ENCODE results near the gene TCF20.
A peak's percentile ranks its signal among the peaks of the same experiment; 100 is the strongest.

The TCF20 gene

GRCh38 chr22:42309865-42310264, 39.4 kb upstream of the TCF20 start:
- no peaks in the 10 kb centered on the region for H3K36me3 ChIP-seq
- no peak for DNase-seq

DNA sequence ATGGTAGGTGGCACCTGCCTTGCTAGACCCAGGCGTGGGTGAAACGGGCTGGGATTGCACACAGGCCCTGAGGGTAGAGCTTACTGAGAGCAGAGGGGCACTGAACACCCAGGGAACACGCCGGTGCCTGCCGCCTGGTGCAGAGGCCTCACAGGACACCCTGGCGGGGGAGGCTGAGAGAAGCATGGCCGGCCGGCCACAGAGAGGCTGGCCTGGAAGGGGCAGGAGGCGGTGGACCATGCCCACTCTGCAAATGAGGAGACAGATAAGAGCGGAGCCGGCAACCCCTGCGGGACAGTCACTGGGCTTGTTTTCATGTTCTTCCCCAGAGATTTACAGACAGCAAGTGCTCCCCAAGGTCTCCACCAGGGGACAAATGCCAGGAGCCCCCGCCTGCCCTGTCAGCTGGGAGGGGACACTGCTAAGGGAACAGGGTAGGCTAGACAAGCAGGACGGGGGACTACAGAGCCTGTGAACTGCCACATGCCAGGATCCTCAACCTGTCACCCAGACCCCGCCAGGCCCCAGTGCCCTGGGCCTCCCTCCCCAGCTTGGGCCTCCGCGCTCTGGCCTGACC, 38.5 kb upstream of the TCF20 start:
- no peak for DNase-seq
- Histone ChIP-seq H3K36me3 (no peaks in the 10 kb centered on the region), H3K27me3 (ENCODE audit: insufficient read depth, low read depth, severe bottlenecking) (no peaks in the 10 kb centered on the region), H3K4me3 (ENCODE audit: low read depth, low read length) (no peak overlapping the region), H3K27ac (peak overlapping the region; percentile 64), H3K9me3 (ENCODE audit: severe bottlenecking) (no peaks in the 10 kb centered on the region)
- no peak for TF ChIP-seq CTCF (IDR thresholded peaks at IDR 0.05; ENCODE audit: low read depth, low read length)

More at GRCh38 chr22:42309865-42310264, 39.4 kb upstream of the TCF20 start:
- no peaks in the 10 kb centered on the region for H3K9me3 ChIP-seq (ENCODE audit: severe bottlenecking)
- no peak for TF ChIP-seq CTCF (IDR thresholded peaks at IDR 0.05; ENCODE audit: low read depth, low read length)
- no peaks in the 10 kb centered on the region for H3K27me3 ChIP-seq (ENCODE audit: insufficient read depth, low read depth, severe bottlenecking)
- no peak overlapping the region for H3K27ac ChIP-seq
- H3K4me3 ChIP-seq (ENCODE audit: low read depth, low read length), result no peak overlapping the region

DNA sequence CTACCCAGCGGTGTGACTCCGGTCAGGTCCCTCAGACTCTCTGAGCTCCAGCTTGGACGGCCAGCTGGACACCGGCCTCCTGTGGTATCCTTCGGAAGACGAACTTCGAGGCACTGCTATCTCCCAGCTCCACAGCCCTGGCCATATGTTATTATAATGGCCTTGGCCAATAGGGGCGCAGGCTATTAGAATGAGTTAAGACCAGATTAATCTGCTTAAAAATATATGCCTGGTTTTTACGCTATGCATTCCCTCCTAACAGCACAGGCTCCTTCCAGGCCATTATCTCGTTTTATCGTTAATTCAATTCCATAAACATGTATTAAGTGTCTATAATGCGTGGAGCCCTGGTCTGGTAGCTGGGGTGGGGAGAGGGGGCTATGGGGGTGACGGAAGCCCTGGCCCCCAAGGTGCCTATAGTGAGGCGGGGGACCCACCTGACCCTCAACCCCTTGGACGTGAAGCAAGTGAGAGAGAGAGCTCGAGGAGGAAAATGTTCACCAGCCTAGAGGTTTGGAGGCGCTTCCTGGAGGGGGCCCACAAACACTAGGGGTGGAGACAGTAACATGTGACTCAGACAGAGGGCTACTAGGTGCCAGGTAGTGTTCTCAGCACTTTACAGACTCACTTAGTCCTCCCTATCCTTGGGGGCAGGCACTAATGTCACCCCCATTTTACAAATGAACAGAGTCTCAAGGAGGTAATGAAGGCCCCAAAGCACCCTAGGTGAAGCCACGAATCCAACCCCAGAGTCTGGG, 37.5 kb upstream of the TCF20 start:
- H3K27ac ChIP-seq, result peak overlapping the region; percentile 64
- H3K4me3 ChIP-seq (ENCODE audit: low read depth, low read length), result no peak overlapping the region
- DNase-seq, result peak; percentile 88
- H3K27me3 ChIP-seq (ENCODE audit: insufficient read depth, low read depth, severe bottlenecking), result no peaks in the 10 kb centered on the region
- H3K9me3 ChIP-seq (ENCODE audit: severe bottlenecking), result no peaks in the 10 kb centered on the region
- H3K36me3 ChIP-seq, result no peaks in the 10 kb centered on the region; the same call in 1 of the 2 replicates
- 0 out of 2 replicates have a peak, but pooled peaks have one; percentile 22 for TF ChIP-seq CTCF (IDR thresholded peaks at IDR 0.05; ENCODE audit: low read depth, low read length)

GRCh38 chr22:42306010-42306409, 35.6 kb upstream of the TCF20 start:
- Histone ChIP-seq H3K36me3 (peaks cover 5% of the 10 kb centered on the region), H3K9me3 (ENCODE audit: severe bottlenecking) (no peaks in the 10 kb centered on the region), H3K27ac (peak overlapping the region; percentile 27), H3K27me3 (ENCODE audit: insufficient read depth, low read depth, severe bottlenecking) (no peaks in the 10 kb centered on the region), H3K4me3 (ENCODE audit: low read depth, low read length) (no peak overlapping the region)
- no peak for DNase-seq
- TF ChIP-seq CTCF (IDR thresholded peaks at IDR 0.05; ENCODE audit: low read depth, low read length), result no peak

- no peak for DNase-seq
- peaks cover 5% of the 10 kb centered on the region for H3K36me3 ChIP-seq
- H3K4me3 ChIP-seq (ENCODE audit: low read depth, low read length), result peak overlapping the region; percentile 32
- no peak for TF ChIP-seq CTCF (IDR thresholded peaks at IDR 0.05; ENCODE audit: low read depth, low read length)
- H3K27me3 ChIP-seq (ENCODE audit: insufficient read depth, low read depth, severe bottlenecking), result no peaks in the 10 kb centered on the region
- H3K27ac ChIP-seq, result peak overlapping the region; percentile 85
- H3K9me3 ChIP-seq (ENCODE audit: severe bottlenecking), result no peaks in the 10 kb centered on the region
Measured at GRCh38 chr22:42304324-42304790, 33.9 kb upstream of the TCF20 start.

All from WERI-Rb-1 (cell line).